ENCODE results near the gene CIART.

GRCh38 chr1:150237746-150238145, 44.6 kb upstream of the CIART start:
- no peak for TF ChIP-seq EZH2phosphoT487 (IDR thresholded peaks at IDR 0.05; ENCODE audit: borderline replicate concordance, low read length)
- TF ChIP-seq CTCF (conservative IDR thresholded peaks at IDR 0.05; ENCODE audit: low read depth, low read length) = no peak
- TF ChIP-seq EZH2 (IDR thresholded peaks at IDR 0.05; ENCODE audit: low read length, unreplicated experiment) = no peak
